Tibial nerve (tissue), 4 donors: Measurements from ENCODE around the gene ZNF41. TPM values are rescaled to one million over a fixed set of nuclear protein-coding genes. Genes with fewer than 3 reads are reported as not detected.

Experiments
- DNase-seq, 2 donors: peaks; one replicate each; pipeline ENCODE4 v3.0.0-alpha.2; 2019; ENCODE audit warnings: low spot score in 2 of 2
- H3K27ac ChIP-seq, 4 donors: fragments of 200-600 bp; sonication (generic) in 3 of 4; one replicate each; pipeline ENCODE4 v1.5.1; 2017 to 2019; ENCODE audit warnings: mild to moderate bottlenecking in 1 of 4
- H3K27me3 ChIP-seq, 2 donors: fragments of 200-600 bp; sonication (generic) in 1 of 2; one replicate each; pipeline versions ENCODE4 v1.5.1 to v1.6.0; 2017 to 2019
- H3K36me3 ChIP-seq, 3 donors: fragments of 200-600 bp; sonication (generic); one replicate each; pipeline ENCODE4 v1.5.1; 2018 to 2019
- H3K4me1 ChIP-seq, 4 donors: fragments of 200-600 bp; sonication (generic) in 3 of 4; one replicate each; pipeline ENCODE4 v1.5.1; 2017 to 2019
- H3K4me3 ChIP-seq, 4 donors: fragments of 200-600 bp; sonication (generic) in 3 of 4; one replicate each; pipeline ENCODE4 v1.5.1; 2017 to 2019; ENCODE audit warnings: mild to moderate bottlenecking in 1 of 4, moderate library complexity in 1 of 4
- H3K9me3 ChIP-seq, 4 donors: fragments of 200-600 bp; sonication (generic) in 3 of 4; one replicate each; pipeline ENCODE4 v1.5.1; 2017 to 2019
- CTCF ChIP-seq, 5 experiments: fragments of 200-600 bp in 3 of 5; fragments of 450-650 bp in 2 of 5; sonication (generic) in 3 of 5; IDR thresholded peaks; one replicate each; pipeline ENCODE4 v1.5.1; 2016 to 2019; ENCODE audit warnings: antibody characterized with exemption in 5 of 5, mild to moderate bottlenecking in 3 of 5, moderate library complexity in 2 of 5
- EP300 ChIP-seq, 2 donors: sonication (generic); formaldehyde crosslinking; IDR thresholded peaks; one replicate each; pipeline ENCODE4 v1.6.1; 2017; ENCODE audit warnings: antibody characterized with exemption in 2 of 2, mild to moderate bottlenecking in 1 of 2
- POLR2A ChIP-seq, 2 donors: fragments of 450-650 bp; IDR thresholded peaks; one replicate each; pipeline ENCODE4 v1.6.1; 2017; ENCODE audit warnings: antibody characterized with exemption in 2 of 2, mild to moderate bottlenecking in 2 of 2, moderate library complexity in 2 of 2
- WGBS, 2 donors: methylation state at CpG; one replicate each; pipeline ENCODE4 v1.1.5; 2018; 5-methylcytosine and 5-hydroxymethylcytosine counted together
- total RNA-seq, 4 donors: library from RNA; depleted of rRNA; stranded (reverse); fragments of >200 nt; gene quantifications; one replicate each; pipeline ENCODE4 v1.1.0, GENCODE V29; 2016

The ZNF41 gene
- 1 to 10 TPM; 6.9 to 9.8 (median 7.8) TPM for total RNA-seq

- H3K4me3 ChIP-seq: peak within 1 kb of the TSS; percentile 49 to 86 (median 64)
- H3K27me3 ChIP-seq: no peaks in the 10 kb centered on the region
- H3K36me3 ChIP-seq: no peaks in the 10 kb centered on the region
- WGBS, 2 donors: 0 to 46% methylated on average over 3 to 58 of the region's 77 CpGs
- peak in 1 of 2 donors; percentile 30 for TF ChIP-seq POLR2A (IDR thresholded peaks at IDR 0.05)
- no peak for TF ChIP-seq CTCF (IDR thresholded peaks at IDR 0.05)
- TF ChIP-seq EP300 (IDR thresholded peaks at IDR 0.05): peak in 1 of 2 donors; percentile 62
- H3K9me3 ChIP-seq: no peaks in the 10 kb centered on the region
- peak; percentile 34 to 49 for DNase-seq
- H3K4me1 ChIP-seq: peaks cover 0 to 9% (median 2%) of the 10 kb centered on the region in 4 donors
- peak within 1 kb of the TSS; percentile 83 to 97 (median 94) for H3K27ac ChIP-seq
Measured at GRCh38 chrX:47482512-47483305, at the start of gene ZNF41. Gene ZNF41, minus strand, starts transcription at chrX:47483222. Its CDS starts 15,741 bp downstream, at chrX:47467481.

- H3K27me3 ChIP-seq: no peaks in the 10 kb centered on the region
- no peaks in the 10 kb centered on the region for H3K9me3 ChIP-seq
- DNase-seq: no peak
- H3K4me3 ChIP-seq: no peak overlapping the region
- TF ChIP-seq CTCF (IDR thresholded peaks at IDR 0.05): no peak
- TF ChIP-seq EP300 (IDR thresholded peaks at IDR 0.05): no peak
- no peak for TF ChIP-seq POLR2A (IDR thresholded peaks at IDR 0.05)
- H3K4me1 ChIP-seq: no peaks in the 10 kb centered on the region
- H3K36me3 ChIP-seq: no peaks in the 10 kb centered on the region
- WGBS, 2 donors: 87 to 92% methylated on average over 6 of the region's 6 CpGs
- no peak overlapping the region for H3K27ac ChIP-seq
Measured at GRCh38 chrX:47530049-47530448, 47.0 kb upstream of the ZNF41 start.

- Histone ChIP-seq H3K27ac (no peak overlapping the region), H3K27me3 (no peaks in the 10 kb centered on the region), H3K9me3 (no peaks in the 10 kb centered on the region), H3K36me3 (no peaks in the 10 kb centered on the region), H3K4me1 (no peaks in the 10 kb centered on the region), H3K4me3 (no peak overlapping the region)
- WGBS, 2 donors: 73 to 93% methylated on average over 8 of the region's 8 CpGs
- no peak for DNase-seq
- no peak for TF ChIP-seq CTCF (IDR thresholded peaks at IDR 0.05)
- no peak for TF ChIP-seq EP300 (IDR thresholded peaks at IDR 0.05)
Measured at GRCh38 chrX:47529548-47529947, 46.5 kb upstream of the ZNF41 start.

- H3K4me3 ChIP-seq: peak overlapping the region; percentile 32 to 58 (median 51)
- H3K4me1 ChIP-seq: no peaks in the 10 kb centered on the region
- 54% methylated on average over 34 of the region's 34 CpGs; no CpG with 5 or more reads in 1 of the 2 donors for WGBS, 2 donors
- no peak for DNase-seq
- TF ChIP-seq POLR2A (IDR thresholded peaks at IDR 0.05) (no peak), CTCF (IDR thresholded peaks at IDR 0.05) (no peak), EP300 (IDR thresholded peaks at IDR 0.05) (no peak)
- peaks cover 0 to 7% (median 0%) of the 10 kb centered on the region in 4 donors for H3K9me3 ChIP-seq
- H3K27ac ChIP-seq: peak overlapping the region in 2 of 4 donors; percentile 26 to 56
- H3K27me3 ChIP-seq: no peaks in the 10 kb centered on the region
- no peaks in the 10 kb centered on the region for H3K36me3 ChIP-seq
Measured at GRCh38 chrX:47523713-47524166, 40.7 kb upstream of the ZNF41 start.

GRCh38 chrX:47523297-47523696, 40.3 kb upstream of the ZNF41 start:
- TF ChIP-seq POLR2A (IDR thresholded peaks at IDR 0.05): no peak
- TF ChIP-seq EP300 (IDR thresholded peaks at IDR 0.05): peak; percentile 24 to 43
- TF ChIP-seq CTCF (IDR thresholded peaks at IDR 0.05): peak; percentile 75 to 89 (median 80)
- WGBS, 2 donors: 5 to 26% methylated on average over 12 to 33 of the region's 33 CpGs
- peak overlapping the region; percentile 32 to 58 (median 51) for H3K4me3 ChIP-seq
- peaks cover 0 to 7% (median 0%) of the 10 kb centered on the region in 4 donors for H3K9me3 ChIP-seq
- H3K27ac ChIP-seq: peak overlapping the region in 2 of 4 donors; percentile 26 to 56
- no peaks in the 10 kb centered on the region for H3K4me1 ChIP-seq
- peak; percentile 45 to 56 for DNase-seq
- H3K27me3 ChIP-seq: no peaks in the 10 kb centered on the region
- no peaks in the 10 kb centered on the region for H3K36me3 ChIP-seq
